ENCODE results near the gene IGF1R.

DNA sequence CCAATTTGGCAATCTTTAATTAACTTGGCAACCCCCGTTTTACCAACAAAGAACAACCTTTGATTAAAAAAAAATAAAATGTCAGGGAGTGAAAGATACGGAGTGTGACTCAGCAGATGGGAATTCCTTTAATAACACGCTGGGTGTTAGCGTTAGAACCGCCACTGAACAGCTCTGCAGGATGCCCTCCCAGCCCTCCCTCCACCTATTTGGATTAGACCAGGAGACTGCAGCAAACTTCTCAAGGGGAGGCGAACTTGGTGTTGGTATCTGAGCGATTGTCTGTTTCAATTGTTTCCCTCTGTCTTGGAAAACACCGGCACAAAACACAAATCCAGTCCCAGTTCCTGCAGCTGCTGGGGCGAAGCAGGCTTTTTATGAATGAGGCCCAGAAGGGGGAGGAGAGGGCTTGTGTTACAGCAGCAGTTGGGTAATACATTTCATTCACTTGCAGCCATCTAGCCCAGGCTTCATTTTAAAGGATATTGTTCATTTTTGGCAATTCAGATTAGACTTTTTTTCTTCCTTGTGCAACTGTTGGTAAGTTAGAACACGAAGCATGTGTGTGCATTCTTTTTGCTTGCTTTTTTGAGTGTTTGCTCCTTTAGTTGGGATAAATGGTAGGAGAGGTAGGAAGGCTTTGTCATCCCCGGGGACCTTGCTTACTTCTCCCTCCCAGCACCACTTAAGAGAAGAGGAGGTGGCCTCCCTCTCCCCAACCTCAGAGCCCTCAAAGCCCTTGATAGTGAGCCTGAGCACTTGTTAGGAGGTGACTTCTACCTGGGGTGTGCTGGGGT is 152.3 kb downstream of the IGF1R start:
- TF ChIP-seq, protein P1, sequence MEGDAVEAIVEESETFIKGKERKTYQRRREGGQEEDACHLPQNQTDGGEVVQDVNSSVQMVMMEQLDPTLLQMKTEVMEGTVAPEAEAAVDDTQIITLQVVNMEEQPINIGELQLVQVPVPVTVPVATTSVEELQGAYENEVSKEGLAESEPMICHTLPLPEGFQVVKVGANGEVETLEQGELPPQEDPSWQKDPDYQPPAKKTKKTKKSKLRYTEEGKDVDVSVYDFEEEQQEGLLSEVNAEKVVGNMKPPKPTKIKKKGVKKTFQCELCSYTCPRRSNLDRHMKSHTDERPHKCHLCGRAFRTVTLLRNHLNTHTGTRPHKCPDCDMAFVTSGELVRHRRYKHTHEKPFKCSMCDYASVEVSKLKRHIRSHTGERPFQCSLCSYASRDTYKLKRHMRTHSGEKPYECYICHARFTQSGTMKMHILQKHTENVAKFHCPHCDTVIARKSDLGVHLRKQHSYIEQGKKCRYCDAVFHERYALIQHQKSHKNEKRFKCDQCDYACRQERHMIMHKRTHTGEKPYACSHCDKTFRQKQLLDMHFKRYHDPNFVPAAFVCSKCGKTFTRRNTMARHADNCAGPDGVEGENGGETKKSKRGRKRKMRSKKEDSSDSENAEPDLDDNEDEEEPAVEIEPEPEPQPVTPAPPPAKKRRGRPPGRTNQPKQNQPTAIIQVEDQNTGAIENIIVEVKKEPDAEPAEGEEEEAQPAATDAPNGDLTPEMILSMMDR (IDR thresholded peaks at IDR 0.05; ENCODE audit: borderline replicate concordance, extremely low read depth, low read length, poor library complexity, severe bottlenecking) = no peak
- no peak for TF ChIP-seq EZH2 (IDR thresholded peaks at IDR 0.05; ENCODE audit: borderline replicate concordance, low read depth, low read length, severe bottlenecking)

Measured in DND-41 (cell line).